ENCODE measurements around the gene KHDRBS1. TPM values are rescaled to one million over a fixed set of nuclear protein-coding genes. Genes with fewer than 3 reads are reported as not detected.
"Not testable (repeated sequence)": the region's sequence is repeated elsewhere in the genome, so short reads cannot be mapped to it uniquely, and the experiment has no call there.

The KHDRBS1 gene
- total and polyA plus RNA-seq, 3 experiments from 2014 or later = 117 to 210 (median 210) TPM

DNA sequence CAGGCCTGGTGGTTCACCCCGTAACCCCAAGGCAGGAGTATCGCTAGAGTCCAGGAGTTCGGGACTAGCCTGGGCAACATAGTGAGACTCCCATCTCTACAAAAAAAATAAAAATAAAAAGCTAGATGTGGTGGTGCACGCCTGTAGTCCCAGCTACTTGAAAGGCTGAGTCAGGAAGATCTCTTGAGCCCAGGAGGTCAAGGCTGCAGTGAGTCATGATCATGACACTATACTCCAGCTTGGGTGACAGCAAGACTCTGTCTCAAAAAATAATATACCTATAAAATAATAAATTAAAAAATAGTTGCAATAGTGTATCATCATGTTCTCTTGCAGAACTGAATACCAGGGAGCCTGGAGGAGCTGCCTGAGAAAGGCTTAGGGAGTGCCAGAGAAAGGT lies 39.2 kb downstream of the KHDRBS1 start:
- ChIA-PET CTCF (interaction anchor here (1.0 to 2.1 kb wide), 2 partner anchors 10 to 57 kb away, joined by 3 to 11 read pairs; no protein-coding TSS in a partner anchor), POLR2A (no interaction called here)
- H3K9me3 ChIP-seq (ENCODE audit: low read length) = no peaks in the 10 kb centered on the region
- H3K36me3 Mint-ChIP-seq = peaks cover 0 to 72% (median 9%) of the 10 kb centered on the region in 3 donors
- no peak overlapping the region for H3K4me3 ChIP-seq (ENCODE audit: low read length)
- no peak overlapping the region for H3K27ac Mint-ChIP-seq
- H3K27me3 ChIP-seq (ENCODE audit: insufficient read depth, low read length, poor library complexity, severe bottlenecking) = no peaks in the 10 kb centered on the region
- H3K36me3 ChIP-seq (ENCODE audit: insufficient read depth, low read length) = peaks cover 25% of the 10 kb centered on the region
- DNase-seq = no peak
- H3K4me1 ChIP-seq (ENCODE audit: insufficient read depth, low read length) = no peaks in the 10 kb centered on the region
- peaks cover 0 to 3% (median 0%) of the 10 kb centered on the region in 3 donors for H3K4me1 Mint-ChIP-seq
- no peak overlapping the region for H3K4me3 Mint-ChIP-seq
- H3K27me3 Mint-ChIP-seq = no peaks in the 10 kb centered on the region
- no peak overlapping the region for H3K27ac ChIP-seq (ENCODE audit: low read depth, low read length)
- no peaks in the 10 kb centered on the region for H3K9me3 Mint-ChIP-seq

DNA sequence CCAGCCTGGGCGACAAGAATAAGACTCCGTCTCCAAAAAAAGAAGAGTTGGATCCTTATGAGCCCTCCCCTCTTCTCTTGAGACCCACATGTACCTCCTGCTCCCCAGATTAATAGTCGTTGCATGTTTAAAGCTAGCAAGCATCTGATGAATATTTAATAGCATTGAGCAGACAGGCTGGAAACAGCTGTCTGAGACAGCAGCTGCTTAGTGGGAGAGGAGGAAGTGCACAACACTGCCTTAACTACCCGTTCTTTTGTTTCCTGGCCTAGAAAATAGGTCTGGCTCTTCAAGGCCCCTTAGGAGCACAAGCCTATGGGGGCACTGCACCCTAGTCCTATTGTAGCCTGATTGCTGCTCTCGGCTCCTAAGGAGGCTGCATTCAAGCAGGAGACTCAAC lies 41.7 kb downstream of the KHDRBS1 start:
- peaks cover 0 to 3% (median 0%) of the 10 kb centered on the region in 3 donors for H3K4me1 Mint-ChIP-seq
- Histone ChIP-seq H3K4me3 (ENCODE audit: low read length) (no peak overlapping the region), H3K27ac (ENCODE audit: low read depth, low read length) (no peak overlapping the region), H3K9me3 (ENCODE audit: low read length) (no peaks in the 10 kb centered on the region), H3K36me3 (ENCODE audit: insufficient read depth, low read length) (peaks cover 34% of the 10 kb centered on the region), H3K27me3 (ENCODE audit: insufficient read depth, low read length, poor library complexity, severe bottlenecking) (no peaks in the 10 kb centered on the region), H3K4me1 (ENCODE audit: insufficient read depth, low read length) (no peaks in the 10 kb centered on the region)
- CTCF ChIA-PET = no interaction called here
- no peak overlapping the region for H3K4me3 Mint-ChIP-seq
- peaks cover 0 to 76% (median 9%) of the 10 kb centered on the region in 3 donors for H3K36me3 Mint-ChIP-seq
- H3K9me3 Mint-ChIP-seq = no peaks in the 10 kb centered on the region
- no peak for DNase-seq
- H3K27ac Mint-ChIP-seq = peak overlapping the region in 2 of 8 donors; percentile 58 to 73
- POLR2A ChIA-PET = interaction anchor here (0.6 to 0.7 kb wide), 2 partner anchors 20 to 39 kb away, joined by 3 to 9 read pairs; no protein-coding TSS in a partner anchor
- no peaks in the 10 kb centered on the region for H3K27me3 Mint-ChIP-seq

DNA sequence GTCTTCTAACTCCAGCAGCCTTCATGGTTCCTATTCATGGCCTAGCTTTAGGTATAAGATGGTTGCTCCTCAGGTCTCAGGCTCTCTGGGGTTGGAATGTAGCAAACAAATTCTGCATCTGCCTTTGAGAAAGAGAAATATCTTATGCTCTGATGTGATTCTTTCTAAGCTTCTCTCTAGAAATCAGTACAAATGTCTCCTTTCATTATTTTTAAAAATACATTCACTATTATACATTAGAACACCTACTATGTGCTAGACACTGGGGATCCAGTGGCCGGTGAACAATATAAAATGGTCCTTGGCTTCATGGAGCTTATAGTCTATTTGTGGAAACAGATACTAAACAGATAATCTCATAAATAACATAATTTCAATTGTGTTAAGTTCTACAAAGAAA lies 42.9 kb downstream of the KHDRBS1 start:
- Mint-ChIP-seq H3K27ac (peak overlapping the region in 4 of 8 donors; percentile 23 to 86 (median 50)), H3K36me3 (peaks cover 0 to 81% (median 9%) of the 10 kb centered on the region in 3 donors), H3K27me3 (no peaks in the 10 kb centered on the region), H3K4me3 (no peak overlapping the region), H3K9me3 (no peaks in the 10 kb centered on the region), H3K4me1 (peaks cover 0 to 3% (median 0%) of the 10 kb centered on the region in 3 donors)
- Histone ChIP-seq H3K4me3 (ENCODE audit: low read length) (no peak overlapping the region), H3K27me3 (ENCODE audit: insufficient read depth, low read length, poor library complexity, severe bottlenecking) (no peaks in the 10 kb centered on the region), H3K9me3 (ENCODE audit: low read length) (no peaks in the 10 kb centered on the region), H3K27ac (ENCODE audit: low read depth, low read length) (no peak overlapping the region), H3K36me3 (ENCODE audit: insufficient read depth, low read length) (peaks cover 36% of the 10 kb centered on the region), H3K4me1 (ENCODE audit: insufficient read depth, low read length) (no peaks in the 10 kb centered on the region)
- POLR2A ChIA-PET = interaction anchor here (0.5 to 0.8 kb wide), 2 partner anchors 338 to 1060 kb away, joined by 3 to 8 read pairs; partner anchors contain the start of gene BSDC1
- CTCF ChIA-PET = interaction anchor here (1.1 to 1.6 kb wide), 2 partner anchors 33 to 267 kb away, joined by 3 read pairs; no protein-coding TSS in a partner anchor
- DNase-seq = no peak

DNA sequence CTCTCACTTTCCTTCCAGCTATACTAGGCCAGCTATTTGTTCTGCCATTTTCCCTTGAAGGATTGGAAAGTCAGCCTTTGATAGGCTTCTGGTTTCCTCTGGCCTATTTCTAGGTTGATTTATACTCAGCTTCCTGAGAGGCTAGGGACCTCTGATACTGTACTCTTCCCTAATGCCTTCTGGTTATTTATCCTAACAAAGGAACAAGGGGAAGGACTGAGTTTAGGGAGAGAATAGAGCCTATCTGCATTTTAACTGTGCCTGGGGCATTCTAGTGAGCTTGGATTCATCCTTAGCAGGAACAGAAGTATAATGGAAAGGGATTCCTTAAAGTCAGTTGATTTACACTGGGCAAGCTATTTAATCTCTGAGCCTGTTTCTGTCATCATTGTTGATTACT lies 47.2 kb downstream of the KHDRBS1 start:
- peaks cover 0 to 53% (median 2%) of the 10 kb centered on the region in 3 donors for H3K36me3 Mint-ChIP-seq

GRCh38 chr1:32062867-32063230 lies 49.2 kb downstream of the KHDRBS1 start:
- Histone ChIP-seq H3K27ac (ENCODE audit: low read depth, low read length) (no peak overlapping the region), H3K27me3 (ENCODE audit: insufficient read depth, low read length, poor library complexity, severe bottlenecking) (no peaks in the 10 kb centered on the region), H3K4me1 (ENCODE audit: insufficient read depth, low read length) (peaks cover 17% of the 10 kb centered on the region), H3K4me3 (ENCODE audit: low read length) (no peak overlapping the region), H3K9me3 (ENCODE audit: low read length) (no peaks in the 10 kb centered on the region), H3K36me3 (ENCODE audit: insufficient read depth, low read length) (peaks cover 24% of the 10 kb centered on the region)
- Mint-ChIP-seq H3K4me3 (no peak overlapping the region), H3K27me3 (no peaks in the 10 kb centered on the region), H3K36me3 (peaks cover 0 to 42% (median 2%) of the 10 kb centered on the region in 3 donors), H3K9me3 (no peaks in the 10 kb centered on the region), H3K27ac (peak overlapping the region in 6 of 8 donors; percentile 7 to 96 (median 26)), H3K4me1 (peaks cover 8% of the 10 kb centered on the region in 3 donors)
- ChIA-PET CTCF (interaction anchor here (1.0 to 2.0 kb wide), 10 partner anchors 9 to 273 kb away, joined by 3 to 11 read pairs (median 4); partner anchors contain the start of genes KPNA6 and TMEM39B), POLR2A (interaction anchor here (0.6 kb wide), 1 partner anchor 174 kb away, joined by 5 read pairs; no protein-coding TSS in a partner anchor)
- no peak for DNase-seq

More for the DNA sequence above, 47.2 kb downstream of the KHDRBS1 start:
- no peaks in the 10 kb centered on the region for H3K9me3 ChIP-seq (ENCODE audit: low read length)
- no peak for DNase-seq
- Mint-ChIP-seq H3K4me1 (no peaks in the 10 kb centered on the region), H3K9me3 (no peaks in the 10 kb centered on the region), H3K4me3 (no peak overlapping the region), H3K27ac (peak overlapping the region in 6 of 8 donors; percentile 5 to 72 (median 33)), H3K27me3 (no peaks in the 10 kb centered on the region)
- H3K27me3 ChIP-seq (ENCODE audit: insufficient read depth, low read length, poor library complexity, severe bottlenecking) = no peaks in the 10 kb centered on the region
- ChIA-PET CTCF (interaction anchor here (1.4 to 2.0 kb wide), 2 partner anchors 271 to 346 kb away, joined by 3 to 8 read pairs; no protein-coding TSS in a partner anchor), POLR2A (interaction anchor here (1.3 kb wide), 1 partner anchor 12 kb away, joined by 5 read pairs; the partner anchor contains the start of gene TMEM39B)
- no peak overlapping the region for H3K27ac ChIP-seq (ENCODE audit: low read depth, low read length)
- H3K36me3 ChIP-seq (ENCODE audit: insufficient read depth, low read length) = peaks cover 33% of the 10 kb centered on the region
- peaks cover 6% of the 10 kb centered on the region for H3K4me1 ChIP-seq (ENCODE audit: insufficient read depth, low read length)
- no peak overlapping the region for H3K4me3 ChIP-seq (ENCODE audit: low read length)

- Histone ChIP-seq H3K4me3 (ENCODE audit: low read length) (no peak overlapping the region), H3K27me3 (ENCODE audit: insufficient read depth, low read length, poor library complexity, severe bottlenecking) (no peaks in the 10 kb centered on the region), H3K36me3 (ENCODE audit: insufficient read depth, low read length) (peaks cover 21% of the 10 kb centered on the region), H3K4me1 (ENCODE audit: insufficient read depth, low read length) (peaks cover 17% of the 10 kb centered on the region), H3K27ac (ENCODE audit: low read depth, low read length) (no peak overlapping the region), H3K9me3 (ENCODE audit: low read length) (no peaks in the 10 kb centered on the region)
- ChIA-PET POLR2A (interaction anchor here (0.6 kb wide), 1 partner anchor 175 kb away, joined by 5 read pairs; no protein-coding TSS in a partner anchor), CTCF (interaction anchor here (1.0 to 1.8 kb wide), 9 partner anchors 9 to 102 kb away, joined by 3 to 11 read pairs (median 4); partner anchors contain the start of genes KPNA6 and TMEM39B)
- Mint-ChIP-seq H3K9me3 (no peaks in the 10 kb centered on the region), H3K4me1 (peaks cover 8% of the 10 kb centered on the region in 3 donors), H3K27ac (peak overlapping the region in 6 of 8 donors; percentile 7 to 81 (median 26)), H3K4me3 (no peak overlapping the region), H3K36me3 (peaks cover 0 to 37% (median 2%) of the 10 kb centered on the region in 3 donors), H3K27me3 (no peaks in the 10 kb centered on the region)
- peak in 1 of 5 donors; percentile 25 for DNase-seq
These were observed 49.6 kb downstream of the KHDRBS1 start for GRCh38 chr1:32063261-32063681.

DNA sequence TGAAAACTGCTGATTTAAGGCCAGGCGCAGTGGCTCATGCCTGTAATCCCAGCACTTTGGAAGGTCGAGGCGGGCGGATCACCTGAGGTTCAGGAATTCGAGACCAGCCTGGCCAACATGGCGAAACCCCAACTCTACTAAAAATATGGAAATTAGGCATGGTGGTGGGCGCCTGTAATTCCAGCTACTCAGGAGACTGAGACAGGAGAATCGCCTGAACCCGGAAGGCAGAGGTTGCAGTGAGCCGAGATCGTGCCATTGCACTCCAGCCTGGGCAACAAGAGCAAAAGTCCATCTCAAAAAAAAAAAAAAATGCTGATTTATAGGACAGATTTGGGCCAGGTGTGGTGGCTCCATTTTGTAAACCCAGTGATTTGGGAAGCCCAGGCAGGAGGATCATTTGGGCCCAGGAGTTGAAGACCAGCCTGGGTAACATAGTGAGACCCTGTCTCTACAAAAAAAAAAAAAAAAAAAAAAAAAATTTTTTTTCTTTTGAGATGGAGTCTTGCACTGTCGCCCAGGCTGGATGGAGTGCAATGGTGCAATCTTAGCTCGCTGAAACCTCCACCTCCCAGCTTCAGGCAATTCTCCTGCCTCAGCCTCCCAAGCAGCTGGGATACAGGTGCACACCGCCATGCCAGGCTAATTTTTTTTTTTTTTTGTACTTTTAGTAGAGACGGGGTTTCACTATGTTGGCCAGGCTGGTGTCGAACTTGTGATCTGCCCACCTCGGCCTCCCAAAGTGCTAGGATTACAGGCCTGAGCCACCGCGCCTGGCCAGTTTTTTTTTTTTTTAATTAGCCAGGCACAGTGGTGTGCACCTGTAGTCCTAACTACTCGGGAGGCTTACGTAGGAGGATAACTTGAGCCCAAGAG lies 52.2 kb downstream of the KHDRBS1 start:
- POLR2A ChIA-PET = interaction anchor here (0.7 kb wide), 1 partner anchor 581 kb away, joined by 5 read pairs; no protein-coding TSS in a partner anchor
- H3K9me3 Mint-ChIP-seq; H3K27me3 Mint-ChIP-seq; H3K27ac ChIP-seq (ENCODE audit: low read depth, low read length); H3K36me3 ChIP-seq (ENCODE audit: insufficient read depth, low read length); H3K9me3 ChIP-seq (ENCODE audit: low read length); H3K27me3 ChIP-seq (ENCODE audit: insufficient read depth, low read length, poor library complexity, severe bottlenecking); DNase-seq; H3K4me3 ChIP-seq (ENCODE audit: low read length): not testable (repeated sequence)
- Mint-ChIP-seq H3K36me3 (peaks cover 0 to 14% (median 2%) of the 10 kb centered on the region in 3 donors), H3K4me1 (peaks cover 8 to 17% (median 12%) of the 10 kb centered on the region in 3 donors), H3K27ac (peak overlapping the region in 4 of 8 donors; percentile 38 to 61 (median 50)), H3K4me3 (peak overlapping the region in 3 of 7 donors; percentile 6 to 26 (median 20))
- peaks cover 17% of the 10 kb centered on the region for H3K4me1 ChIP-seq (ENCODE audit: insufficient read depth, low read length)
- CTCF ChIA-PET = interaction anchor here (0.8 to 1.7 kb wide), 4 partner anchors 14 to 249 kb away, joined by 3 to 4 read pairs (median 3); partner anchors contain the start of gene KPNA6
